SK-MEL-5 (cell line): ENCODE data around the gene TSNAX. TPM values are rescaled to one million over a fixed set of nuclear protein-coding genes. Genes with fewer than 3 reads are reported as not detected.

Experiments used
- DNase-seq: peaks from one replicate; pipeline ENCODE4 v3.0.0-alpha.2; 2016; ENCODE audit warnings: low read depth, low spot score
- in situ Hi-C: cut with HindIII; loops from 2 replicates; pipeline ENCODE4 v1.10.0; 2016; ENCODE audit warnings: low sequenced_read_pairs, high pct_unique_total_duplicates, low pct_unique_long_range_greater_than_20kb
- total RNA-seq: library from RNA; depleted of rRNA; stranded (reverse); fragments of >200 nt; shearing (Covaris generic); gene quantifications from 2 replicates; pipeline ENCODE4 v1.2.3, GENCODE V29; 2014; rRNA removed

Gene TSNAX
- total RNA-seq, 1 experiment from 2014 or later = 97.2 TPM

DNA sequence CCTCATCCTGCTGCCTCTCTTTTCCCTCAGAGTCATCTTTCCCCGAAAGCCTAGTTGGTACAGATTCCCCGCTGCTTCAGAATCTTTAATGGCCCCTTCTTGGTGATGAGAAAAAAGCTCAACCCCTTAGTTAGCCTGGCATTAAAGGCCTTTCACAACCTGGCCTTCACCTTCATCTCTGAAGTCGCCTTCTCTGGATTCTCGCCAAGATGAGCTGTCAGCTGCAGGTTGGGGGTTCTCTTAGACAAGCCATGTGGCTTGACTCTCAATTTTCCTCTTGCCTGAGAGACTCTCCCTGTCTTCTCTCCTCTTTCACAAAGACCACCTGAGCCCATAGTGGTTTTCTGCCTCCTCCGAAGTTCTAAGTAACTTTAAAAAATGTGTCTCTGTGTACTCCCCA lies 82.6 kb downstream of the TSNAX start:
- in situ Hi-C loops = loop anchor here (25.0 kb wide), 1 partner anchor 249 kb away; no protein-coding TSS in a partner anchor
- DNase-seq = no peak

DNA sequence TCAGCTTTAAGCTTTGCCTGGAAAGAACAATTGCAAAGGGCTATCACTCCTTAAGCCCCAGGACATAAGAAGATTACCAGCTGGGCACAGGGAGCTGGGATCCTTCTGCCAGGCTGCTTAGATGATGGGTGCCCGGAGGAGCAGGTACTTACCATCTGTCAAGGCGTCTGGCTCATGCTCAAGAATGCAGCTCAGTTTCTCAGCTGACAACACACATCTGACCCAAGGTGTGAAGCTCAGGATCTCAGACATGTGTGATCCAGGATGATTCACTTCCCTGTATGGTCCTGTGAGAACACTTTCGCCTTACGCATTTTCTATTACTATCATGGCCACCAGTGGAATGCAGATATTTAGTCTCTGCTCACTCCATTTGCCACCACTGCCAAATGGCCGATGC lies 83.4 kb downstream of the TSNAX start:
- DNase-seq = no peak

GRCh38 chr1:231612393-231613089 lies 84.1 kb downstream of the TSNAX start:
- in situ Hi-C loops = loop anchor here (25.0 kb wide), 1 partner anchor 250 kb away; no protein-coding TSS in a partner anchor
- DNase-seq = no peak

More for the DNA sequence above, 83.4 kb downstream of the TSNAX start:
- in situ Hi-C loops = loop anchor here (25.0 kb wide), 1 partner anchor 250 kb away; no protein-coding TSS in a partner anchor

DNA sequence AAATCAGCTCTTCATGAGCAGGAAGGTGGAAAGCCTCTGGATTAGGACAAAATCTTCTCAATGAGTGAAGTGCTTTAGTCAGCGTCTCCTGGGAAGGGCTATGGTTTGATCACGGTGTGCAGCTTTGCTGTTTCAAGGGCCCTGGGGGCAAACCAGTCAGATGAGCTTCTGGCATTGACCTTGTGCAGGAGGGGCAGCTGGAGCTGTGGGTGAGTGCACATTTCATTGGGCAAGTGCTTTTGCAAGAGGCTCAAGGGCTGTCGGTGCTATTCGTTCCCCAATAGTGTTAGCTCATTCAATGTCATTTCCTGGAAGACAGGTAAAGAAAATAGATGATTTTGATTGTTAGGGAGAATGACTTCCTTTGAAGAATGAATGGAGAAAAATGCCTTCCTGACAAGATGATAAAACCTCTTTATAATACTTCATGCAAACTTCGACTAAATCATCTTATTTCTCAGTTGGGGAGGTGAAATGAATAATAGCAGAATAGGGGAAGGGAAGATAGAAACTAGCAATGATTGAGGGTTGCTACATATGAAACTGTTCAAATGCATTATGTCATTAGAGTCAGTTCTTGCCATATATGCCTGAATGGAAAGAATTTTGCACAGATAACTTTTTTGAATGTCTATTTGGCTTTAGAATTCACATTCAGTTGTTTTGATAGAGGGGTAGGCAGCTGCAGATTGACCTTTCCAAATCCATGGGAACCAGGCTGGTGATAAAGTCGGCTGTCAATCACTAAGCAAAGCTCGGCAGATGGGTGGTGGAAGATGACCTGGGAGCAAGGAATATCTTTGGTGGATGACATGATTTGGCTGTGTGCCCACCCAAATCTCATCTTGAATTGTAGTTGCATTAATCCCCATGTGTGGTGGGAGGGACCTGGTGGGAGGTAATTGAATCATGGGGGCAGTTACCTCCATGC lies 85.2 kb downstream of the TSNAX start:
- in situ Hi-C loops = loop anchor here (25.0 kb wide), 1 partner anchor 251 kb away; no protein-coding TSS in a partner anchor
- peak; percentile 25 for DNase-seq

Other genes with a start within 250 kb of the TSNAX start
- 11.5 and 13.1 TPM in 2 replicates for gene EXOC8, start 190.8 kb upstream of the TSNAX start, total RNA-seq
- gene SPRTN, start 190.4 kb upstream of the TSNAX start, total RNA-seq = 11.0 and 11.5 TPM in 2 replicates
- gene EGLN1, start 106.4 kb upstream of the TSNAX start, total RNA-seq = 66.6 and 74.4 TPM in 2 replicates
- 4.8 and 5.4 TPM in 2 replicates for gene DISC1, start 98.1 kb downstream of the TSNAX start, total RNA-seq